Measurements from ENCODE around the gene SMAD1. TPM values are rescaled to one million over a fixed set of nuclear protein-coding genes. Genes with fewer than 3 reads are reported as not detected.
"Not testable (repeated sequence)": the region's sequence is repeated elsewhere in the genome, so short reads cannot be mapped to it uniquely, and the experiment has no call there.

The SMAD1 gene
- polyA plus RNA-seq, 1 donor (not counting 4 experiments of a cell fraction or from before 2014, with no cell fraction given) = 33.5 TPM

- Histone ChIP-seq H3K27me3 (ENCODE audit: control insufficient read depth, extremely low read depth, insufficient read depth, low read length) (no peaks in the 10 kb centered on the region), H3K4me1 (ENCODE audit: control insufficient read depth, extremely low read depth, insufficient read depth, low read length) (no peaks in the 10 kb centered on the region), H2AFZ (ENCODE audit: control insufficient read depth, low read length) (no peak overlapping the region), H3K4me3 (ENCODE audit: control insufficient read depth in 2 of 3, extremely low read depth in 1 of 3, insufficient read depth in 2 of 3, low read depth in 1 of 3, low read length in 3 of 3) (no peak overlapping the region), H4K20me1 (ENCODE audit: control insufficient read depth, extremely low read depth, insufficient read depth, low read length) (no peaks in the 10 kb centered on the region), H3K36me3 (ENCODE audit: control insufficient read depth in 2 of 2, extremely low read depth in 1 of 2, insufficient read depth in 2 of 2, low read length in 2 of 2) (no peaks in the 10 kb centered on the region), H3K79me2 (ENCODE audit: control insufficient read depth, insufficient read depth, low read length) (no peaks in the 10 kb centered on the region), H3K9me3 (ENCODE audit: control insufficient read depth, low read depth, low read length) (no peaks in the 10 kb centered on the region), H3K9me1 (ENCODE audit: control insufficient read depth, extremely low read depth, insufficient read depth, low read length) (no peaks in the 10 kb centered on the region), H3K27ac (ENCODE audit: control insufficient read depth, insufficient read depth, low read length) (no peak overlapping the region), H3K9ac (ENCODE audit: control insufficient read depth, extremely low read depth, insufficient read depth, low read length) (no peak overlapping the region), H3K4me2 (ENCODE audit: control insufficient read depth, extremely low read depth, insufficient read depth, low read depth, low read length) (no peak overlapping the region)
- FAIRE-seq (no peak), DNase-seq (ENCODE audit: low read depth, low spot score) (no peak)
- dilution Hi-C loops (cut with MboI; ENCODE audit: extremely low pct_ligation_motif_present, low sequenced_read_pairs) = no loop called here
- no peak for TF ChIP-seq EZH2 (IDR thresholded peaks at IDR 0.05; ENCODE audit: low read length)
- no peak for TF ChIP-seq CTCF (optimal IDR thresholded peaks at IDR 0.05 in 1 of 3, IDR thresholded peaks at IDR 0.05 in 1 of 3, conservative IDR thresholded peaks at IDR 0.05 in 1 of 3; ENCODE audit: extremely low read depth in 1 of 3, insufficient read depth in 2 of 3, low read length in 3 of 3)
Measured at GRCh38 chr4:145567516-145567915, 85.9 kb downstream of the SMAD1 start.

- H2AFZ ChIP-seq (ENCODE audit: control insufficient read depth, low read length); dilution Hi-C loops (cut with MboI; ENCODE audit: extremely low pct_ligation_motif_present, low sequenced_read_pairs); H3K9me3 ChIP-seq (ENCODE audit: control insufficient read depth, low read depth, low read length); DNase-seq (ENCODE audit: low read depth, low spot score); H3K9ac ChIP-seq (ENCODE audit: control insufficient read depth, extremely low read depth, insufficient read depth, low read length); FAIRE-seq; H4K20me1 ChIP-seq (ENCODE audit: control insufficient read depth, extremely low read depth, insufficient read depth, low read length); H3K4me3 ChIP-seq (ENCODE audit: control insufficient read depth in 2 of 3, extremely low read depth in 1 of 3, insufficient read depth in 2 of 3, low read depth in 1 of 3, low read length in 3 of 3); H3K4me2 ChIP-seq (ENCODE audit: control insufficient read depth, extremely low read depth, insufficient read depth, low read depth, low read length); H3K4me1 ChIP-seq (ENCODE audit: control insufficient read depth, extremely low read depth, insufficient read depth, low read length); H3K27ac ChIP-seq (ENCODE audit: control insufficient read depth, insufficient read depth, low read length); H3K9me1 ChIP-seq (ENCODE audit: control insufficient read depth, extremely low read depth, insufficient read depth, low read length); H3K27me3 ChIP-seq (ENCODE audit: control insufficient read depth, extremely low read depth, insufficient read depth, low read length); H3K79me2 ChIP-seq (ENCODE audit: control insufficient read depth, insufficient read depth, low read length); H3K36me3 ChIP-seq (ENCODE audit: control insufficient read depth in 2 of 2, extremely low read depth in 1 of 2, insufficient read depth in 2 of 2, low read length in 2 of 2): not testable (repeated sequence)
Measured at GRCh38 chr4:145574546-145574945, 92.9 kb downstream of the SMAD1 start.

- no peak for FAIRE-seq
- Histone ChIP-seq H3K4me1 (ENCODE audit: control insufficient read depth, extremely low read depth, insufficient read depth, low read length) (no peaks in the 10 kb centered on the region), H3K36me3 (ENCODE audit: control insufficient read depth in 2 of 2, extremely low read depth in 1 of 2, insufficient read depth in 2 of 2, low read length in 2 of 2) (no peaks in the 10 kb centered on the region), H3K4me3 (ENCODE audit: control insufficient read depth in 2 of 3, extremely low read depth in 1 of 3, insufficient read depth in 2 of 3, low read depth in 1 of 3, low read length in 3 of 3) (no peak overlapping the region), H3K9ac (ENCODE audit: control insufficient read depth, extremely low read depth, insufficient read depth, low read length) (no peak overlapping the region), H3K27ac (ENCODE audit: control insufficient read depth, insufficient read depth, low read length) (no peak overlapping the region), H4K20me1 (ENCODE audit: control insufficient read depth, extremely low read depth, insufficient read depth, low read length) (no peaks in the 10 kb centered on the region), H3K9me1 (ENCODE audit: control insufficient read depth, extremely low read depth, insufficient read depth, low read length) (no peaks in the 10 kb centered on the region), H3K4me2 (ENCODE audit: control insufficient read depth, extremely low read depth, insufficient read depth, low read depth, low read length) (no peak overlapping the region), H2AFZ (ENCODE audit: control insufficient read depth, low read length) (no peak overlapping the region), H3K9me3 (ENCODE audit: control insufficient read depth, low read depth, low read length) (no peaks in the 10 kb centered on the region), H3K79me2 (ENCODE audit: control insufficient read depth, insufficient read depth, low read length) (no peaks in the 10 kb centered on the region), H3K27me3 (ENCODE audit: control insufficient read depth, extremely low read depth, insufficient read depth, low read length) (no peaks in the 10 kb centered on the region)
- TF ChIP-seq CTCF (optimal IDR thresholded peaks at IDR 0.05 in 1 of 3, IDR thresholded peaks at IDR 0.05 in 1 of 3, conservative IDR thresholded peaks at IDR 0.05 in 1 of 3; ENCODE audit: extremely low read depth in 1 of 3, insufficient read depth in 2 of 3, low read length in 3 of 3) (no peak), EZH2 (IDR thresholded peaks at IDR 0.05; ENCODE audit: low read length) (no peak)
- dilution Hi-C loops (cut with MboI; ENCODE audit: extremely low pct_ligation_motif_present, low sequenced_read_pairs) = no loop called here
- no peak for DNase-seq (ENCODE audit: low read depth, low spot score)
Measured at GRCh38 chr4:145580906-145581305, 99.3 kb downstream of the SMAD1 start.

All from keratinocyte (primary cell).